HG03432 (cell line): ENCODE results near the gene MYO3A.
A peak's percentile ranks its signal among the peaks of the same experiment; 100 is the strongest.

Source experiments
- ATAC-seq: cut with Tn5 transposase; IDR thresholded peaks from one replicate; pipeline ENCODE4 v1.9.1; 2021; ENCODE audit warnings: mild to moderate bottlenecking, moderate library complexity; ENCODE audit not compliant: unreplicated experiment

The MYO3A gene

DNA sequence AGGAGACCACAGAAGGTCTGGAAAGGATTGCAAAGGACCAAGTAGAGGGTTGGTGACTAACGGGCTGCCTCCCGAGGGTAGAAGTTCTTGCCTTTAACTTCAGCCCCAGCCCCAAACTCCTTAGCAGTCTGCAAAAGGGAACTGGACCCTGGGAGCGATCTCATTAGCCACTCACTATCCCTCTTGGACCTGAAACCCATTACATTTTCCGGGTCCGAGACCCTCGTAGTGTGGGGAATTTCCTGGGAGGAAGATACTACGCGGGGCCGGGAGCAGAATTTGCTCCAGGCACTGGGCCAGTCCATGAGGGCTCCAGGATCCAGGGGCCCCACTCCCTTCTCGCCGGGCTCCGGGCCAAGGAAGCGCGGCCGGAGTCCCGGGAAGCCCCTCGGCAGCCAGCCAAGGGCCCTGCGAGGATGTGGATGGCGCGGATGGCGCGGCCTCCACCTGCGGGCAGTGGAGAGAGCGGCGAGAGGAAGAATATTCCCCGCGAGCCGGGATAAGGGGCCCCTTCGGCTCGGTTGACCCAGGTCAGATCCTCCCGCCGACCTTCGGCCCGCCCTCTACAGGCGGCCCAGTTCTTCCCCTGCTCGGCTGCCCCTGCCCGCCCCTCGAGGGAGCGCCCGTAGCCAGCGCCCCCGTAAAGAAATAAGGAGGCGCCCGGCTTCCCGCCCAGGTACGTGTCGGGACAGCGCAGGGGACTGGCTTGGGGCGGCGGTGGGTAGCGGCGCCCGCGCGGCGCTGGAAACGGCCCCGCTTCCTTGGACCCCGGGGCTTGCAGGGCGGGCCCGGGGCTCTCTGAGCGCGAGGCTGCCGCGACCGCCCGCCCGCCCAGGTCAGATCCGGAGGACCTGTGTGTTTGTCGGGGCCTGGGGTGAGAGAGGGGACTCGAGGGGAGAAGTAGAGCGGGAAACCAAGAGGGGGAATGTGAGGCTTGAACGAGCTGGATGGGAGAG is at the start of gene MYO3A:
Gene MYO3A (plus strand): TSS at position 577 of the 956 bp plus-strand sequence. CDS start 17,882 bp downstream, outside the sequence.
- no peak for ATAC-seq

DNA sequence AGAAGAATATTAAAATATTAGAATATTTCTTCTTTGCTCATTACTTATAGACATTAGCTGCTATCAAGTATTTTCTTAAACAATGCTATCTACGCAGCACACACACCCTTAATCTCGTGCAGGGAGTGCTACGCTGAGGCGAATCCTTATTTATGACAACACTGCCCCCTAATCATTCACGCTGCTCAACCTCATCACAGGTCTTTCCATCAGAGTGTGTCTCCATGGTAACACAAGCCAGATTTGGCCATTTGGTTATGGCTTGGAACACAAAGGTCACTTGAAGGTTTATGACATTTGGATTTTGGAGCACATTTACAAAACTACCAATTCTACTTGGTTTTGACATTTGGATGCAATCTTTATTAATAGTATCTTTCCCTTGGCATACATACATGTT is 45.4 kb upstream of the MYO3A start:
- ATAC-seq, result no peak

- no peak for ATAC-seq
These were observed 43.0 kb upstream of the MYO3A start for GRCh38 chr10:25890995-25891394.

DNA sequence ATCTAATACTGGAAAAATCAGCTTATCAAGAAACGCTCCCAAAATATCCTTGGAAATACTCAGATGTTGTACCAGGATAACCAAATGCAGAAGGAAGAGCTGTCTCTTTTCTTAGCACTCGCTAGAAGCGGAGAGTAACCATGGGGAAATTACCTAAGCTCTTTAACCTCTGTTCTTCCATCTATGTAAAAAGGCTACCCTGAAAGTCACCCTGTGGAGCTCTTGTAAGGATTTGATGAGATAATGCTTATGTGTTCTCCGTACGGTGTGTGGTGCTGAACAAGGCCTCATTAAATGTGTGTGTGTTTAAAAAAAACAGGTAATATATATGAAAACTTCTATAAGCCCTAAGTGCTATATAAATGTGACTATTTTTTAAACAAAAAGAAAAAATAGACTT is 38.2 kb upstream of the MYO3A start:
- no peak for ATAC-seq

GRCh38 chr10:25896421-25896820 is 37.6 kb upstream of the MYO3A start:
- ATAC-seq, result no peak

DNA sequence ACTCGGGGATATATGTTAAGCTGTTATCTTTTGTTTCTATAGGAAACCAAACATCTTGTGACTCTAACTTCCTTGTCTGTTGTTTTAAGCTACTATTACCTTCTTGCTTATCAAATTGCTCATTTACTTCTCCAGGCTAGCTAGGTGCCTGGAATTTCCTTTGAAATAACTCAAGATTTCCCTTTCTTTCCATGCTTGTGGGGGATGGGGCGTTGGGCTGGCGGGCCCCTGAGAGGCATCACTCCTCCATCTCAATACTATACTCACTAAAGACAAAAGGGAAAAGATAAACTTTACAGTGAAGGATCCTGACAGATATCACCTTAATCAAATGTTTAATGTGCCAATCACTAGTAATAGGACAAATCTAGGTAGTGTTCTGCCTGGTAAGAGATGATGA is 34.7 kb upstream of the MYO3A start:
- no peak for ATAC-seq

GRCh38 chr10:25901199-25901598 is 32.8 kb upstream of the MYO3A start:
- ATAC-seq, result peak; percentile 55

DNA sequence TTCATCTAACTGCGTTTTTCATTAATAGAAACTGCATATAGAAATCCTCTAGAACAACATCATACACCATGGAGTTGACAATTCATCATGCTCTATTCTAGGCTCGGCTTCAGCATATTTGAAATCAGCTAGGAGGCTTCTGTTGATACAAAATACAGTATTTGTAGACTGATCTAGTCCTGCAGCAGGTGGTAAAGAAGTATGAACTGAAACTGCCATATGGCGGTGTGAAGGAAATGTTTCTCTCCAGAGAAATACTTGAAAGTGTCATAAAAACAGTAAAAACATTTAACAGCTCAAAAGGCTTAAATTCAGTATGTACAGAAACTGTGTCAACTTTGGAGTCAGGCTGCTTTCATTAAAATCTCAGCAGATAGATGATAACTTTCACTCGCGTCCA is 32.0 kb upstream of the MYO3A start:
- peak; percentile 66 for ATAC-seq

DNA sequence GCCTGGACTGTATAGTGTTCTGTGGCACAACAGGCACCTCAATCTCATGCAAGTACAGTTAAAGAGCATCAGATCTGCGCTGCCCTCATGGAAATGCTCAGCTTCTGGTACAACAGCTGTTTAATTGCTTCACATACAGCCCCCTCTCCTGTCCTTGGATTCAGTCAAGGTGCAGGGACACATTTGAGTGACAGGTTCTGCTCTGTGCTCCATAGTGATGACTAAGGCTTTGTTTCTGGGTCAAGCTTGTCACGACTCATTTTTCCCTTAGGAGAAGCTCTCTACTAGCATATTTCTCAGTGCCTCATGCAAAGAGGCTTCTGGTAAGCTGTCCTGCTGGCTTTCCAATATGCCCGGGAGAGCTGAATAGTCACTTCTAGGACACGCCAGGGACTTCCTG is 26.8 kb upstream of the MYO3A start:
- ATAC-seq, result no peak

DNA sequence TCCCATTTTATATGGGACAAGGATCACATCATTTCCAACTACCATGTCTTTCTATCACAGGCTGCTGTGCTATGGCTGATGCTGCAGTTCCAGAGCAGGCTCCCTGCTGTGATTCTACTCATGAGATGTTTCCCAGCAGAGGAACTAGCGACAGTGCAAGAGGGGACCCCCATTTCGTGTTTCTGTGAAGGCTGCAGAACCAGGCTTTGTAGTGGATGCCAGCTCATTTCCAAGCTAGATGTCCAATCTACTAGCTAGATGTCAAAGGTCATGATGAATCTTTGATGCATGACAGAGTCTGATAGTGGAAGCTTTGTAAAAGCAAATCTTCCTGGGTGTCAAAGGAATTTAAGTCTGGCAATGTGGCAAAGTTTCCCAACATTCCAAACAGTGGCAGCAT is 21.2 kb upstream of the MYO3A start:
- ATAC-seq, result no peak

DNA sequence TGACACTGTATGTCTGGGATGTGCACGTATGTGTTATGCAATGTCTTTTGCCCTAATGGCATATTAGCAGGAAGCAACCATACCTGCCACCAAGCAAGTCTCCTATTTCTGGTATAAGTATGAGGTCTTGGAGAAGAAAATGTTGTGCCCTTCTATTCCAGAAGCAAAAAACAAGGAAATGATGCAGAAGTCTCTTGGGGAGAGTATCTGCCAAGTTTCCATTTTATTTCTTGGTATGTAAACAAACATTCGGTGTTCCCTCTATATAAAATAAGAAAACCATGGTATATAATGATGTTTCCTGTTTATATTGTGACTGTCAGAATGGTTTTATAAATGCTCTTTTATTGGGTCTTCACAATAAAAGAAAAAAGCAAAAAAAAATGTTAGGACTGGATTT is 19.3 kb upstream of the MYO3A start:
- no peak for ATAC-seq

DNA sequence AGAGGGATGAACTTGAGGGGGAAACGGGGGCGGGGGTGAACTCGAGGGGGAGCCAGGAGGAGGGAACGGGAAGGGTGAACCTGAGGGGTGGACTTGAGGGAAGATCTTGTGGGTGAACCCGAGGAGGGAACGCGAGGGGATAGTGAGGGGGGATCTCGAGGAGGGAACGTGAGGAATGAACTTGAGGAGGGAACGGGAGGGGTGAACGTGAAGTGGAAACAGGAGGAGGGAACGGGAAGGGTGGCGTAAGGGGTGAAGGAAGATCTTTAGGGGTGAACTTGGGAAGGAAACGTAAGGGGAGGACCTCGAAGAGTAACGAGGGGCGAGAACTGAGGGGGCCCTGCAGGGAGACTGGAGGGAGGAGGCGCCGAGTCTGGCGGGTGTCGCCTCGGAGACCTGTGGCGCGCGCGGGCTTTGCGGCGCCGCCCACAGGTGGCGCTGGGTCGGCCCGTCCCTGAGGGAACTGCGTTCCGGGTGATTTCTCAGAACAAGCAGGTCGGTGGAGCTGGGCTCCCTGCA is 651 bp downstream of the MYO3A start:
- peak; percentile 65 for ATAC-seq

GRCh38 chr10:25938405-25938804 is 4.4 kb downstream of the MYO3A start:
- ATAC-seq, result no peak

DNA sequence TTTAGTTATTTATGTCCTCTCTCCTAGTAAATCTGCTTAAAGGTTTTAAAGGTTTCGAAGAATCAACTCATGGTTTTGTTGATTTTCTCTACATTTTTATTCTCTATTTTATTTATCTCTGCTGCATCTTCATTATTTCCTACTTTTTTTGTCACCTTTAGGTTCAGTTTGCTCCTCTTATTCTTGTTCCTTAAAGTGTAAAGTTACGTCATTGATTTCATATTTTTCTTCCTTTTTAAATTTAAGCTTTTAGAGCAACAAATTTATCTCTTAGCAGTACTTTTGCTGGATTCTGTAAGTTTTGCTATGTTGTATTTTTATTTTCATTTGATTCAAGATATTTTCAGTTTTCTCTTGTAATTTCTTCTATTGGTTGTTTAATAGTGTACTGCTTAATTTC is 10.7 kb downstream of the MYO3A start:
- ATAC-seq, result no peak

GRCh38 chr10:25952857-25953256 is 18.8 kb downstream of the MYO3A start:
- no peak for ATAC-seq

DNA sequence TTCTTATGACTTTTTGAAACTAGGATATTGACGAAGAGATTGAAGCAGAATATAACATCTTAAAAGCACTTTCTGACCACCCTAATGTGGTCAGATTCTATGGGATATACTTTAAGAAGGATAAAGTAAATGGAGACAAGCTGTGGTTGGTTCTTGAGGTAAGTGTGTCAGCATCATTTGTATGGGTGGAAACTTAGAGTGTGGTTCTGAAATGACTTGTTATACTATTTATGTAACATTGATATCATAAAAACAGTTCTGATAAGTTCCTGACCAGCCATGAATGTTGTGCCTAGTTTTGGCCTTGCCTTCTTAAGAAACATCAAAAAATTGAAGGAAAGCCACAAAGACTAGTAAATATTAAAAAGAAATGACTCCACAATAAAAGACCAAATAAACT is 20.8 kb downstream of the MYO3A start:
- ATAC-seq, result no peak

GRCh38 chr10:25959540-25960232 is 25.7 kb downstream of the MYO3A start:
- ATAC-seq, result no peak

DNA sequence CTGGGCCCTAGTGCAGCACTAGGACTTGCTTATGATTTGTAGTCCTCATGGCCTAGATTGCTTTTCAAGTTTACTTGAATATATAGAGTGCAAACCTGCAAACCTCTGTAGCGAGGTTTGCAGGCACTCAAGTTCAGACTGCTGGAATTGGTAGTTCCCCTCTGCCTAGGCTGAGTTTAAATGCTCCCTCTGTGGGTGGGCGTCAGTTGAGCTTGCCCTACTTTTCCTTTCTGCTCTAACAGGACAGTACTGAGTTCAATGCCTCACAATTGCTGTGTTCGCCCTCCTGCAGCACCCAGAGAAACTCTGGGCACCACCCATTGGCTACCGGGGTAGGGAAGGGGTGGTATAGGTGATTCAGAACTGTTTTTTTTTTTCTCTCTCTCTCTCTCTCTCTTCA is 31.6 kb downstream of the MYO3A start:
- no peak for ATAC-seq

DNA sequence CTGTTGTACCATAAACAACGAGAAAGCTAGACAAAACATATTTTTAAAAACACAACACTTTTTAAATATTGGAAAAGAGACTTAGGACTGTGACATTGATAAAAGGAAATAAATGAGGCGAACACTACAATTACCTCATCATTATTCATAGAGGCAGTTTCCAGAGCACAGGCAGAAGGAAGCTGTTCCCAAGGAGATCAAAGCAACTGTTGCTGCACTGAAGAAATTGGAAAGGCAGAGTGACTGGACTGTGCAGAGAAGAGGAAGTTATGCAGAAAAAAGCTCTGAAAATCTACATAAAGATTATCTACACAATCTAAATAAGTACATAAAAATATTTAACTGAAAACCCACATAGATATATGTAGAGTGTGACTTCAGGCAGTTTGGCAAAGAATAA is 32.8 kb downstream of the MYO3A start:
- no peak for ATAC-seq

GRCh38 chr10:25972631-25973030 is 38.6 kb downstream of the MYO3A start:
- ATAC-seq, result no peak

DNA sequence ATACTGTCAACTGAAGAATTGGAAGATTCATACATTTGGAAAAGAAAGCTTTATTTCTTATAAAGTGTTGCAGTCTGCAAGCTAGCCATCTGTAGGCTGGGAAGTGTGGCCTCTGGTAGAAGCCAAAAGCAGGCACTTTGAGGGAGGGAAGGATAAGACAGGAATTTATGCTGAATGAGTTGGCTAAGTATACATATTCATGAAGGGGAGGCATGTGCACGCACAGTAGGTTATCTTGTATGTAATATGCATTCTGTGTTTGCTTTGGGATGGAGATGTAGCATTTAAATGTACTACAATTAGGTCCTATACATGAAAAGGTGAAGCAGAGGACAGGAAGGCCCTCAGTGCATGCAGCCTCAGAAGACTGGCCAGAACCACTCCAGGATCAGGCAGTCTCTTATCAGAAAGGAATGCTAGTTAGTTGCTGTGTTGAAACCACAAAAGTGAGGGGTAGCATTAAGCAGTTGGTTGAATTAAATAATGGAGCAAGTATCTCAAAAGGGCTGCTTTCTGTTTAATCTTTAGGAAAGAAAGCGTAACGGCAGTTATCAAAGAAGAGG is 40.9 kb downstream of the MYO3A start:
- no peak for ATAC-seq

DNA sequence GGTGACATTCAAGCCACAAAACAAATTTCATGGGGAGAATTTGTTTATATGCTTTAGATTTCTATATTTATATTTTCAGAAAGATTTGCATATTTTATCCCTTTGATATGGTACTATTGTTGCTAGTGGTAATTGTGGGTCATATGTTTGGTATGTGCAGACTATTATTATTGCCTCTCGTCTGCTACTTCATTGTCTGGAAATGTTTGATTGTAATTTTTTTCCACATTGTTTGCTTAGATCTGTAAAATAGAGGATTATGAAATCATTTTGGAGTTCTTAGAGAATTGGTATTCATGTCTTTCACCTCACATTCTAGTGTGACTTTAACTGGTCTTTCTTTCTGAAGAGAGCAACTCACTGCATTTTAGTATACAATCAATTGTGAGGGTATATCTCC is 44.7 kb downstream of the MYO3A start:
- ATAC-seq, result no peak
